Stimulated activated CD4-positive, alpha-beta T cell treated with anti-CD3 and anti-CD28 coated beads, Interleukin-12 subunit alpha, Interleukin-12 subunit beta, amount 100 ng/mL, for 24 hours (primary cell): ENCODE data around the gene CIITA.
"Not testable (repeated sequence)": the region's sequence is repeated elsewhere in the genome, so short reads cannot be mapped to it uniquely, and the experiment has no call there.

ENCODE experiments used
- DNase-seq, 2 experiments: peaks; one replicate each; pipeline ENCODE4 v3.0.0-alpha.2; 2020; ENCODE audit warnings: low read depth in 2 of 2

CIITA gene

GRCh38 chr16:10876799-10877341 lies at the start of gene CIITA:
CIITA (plus strand) TSS chr16:10877202; CDS start chr16:10877331, 129 bp downstream.
- peak in 1 of 2 experiments; percentile 37 for DNase-seq

DNA sequence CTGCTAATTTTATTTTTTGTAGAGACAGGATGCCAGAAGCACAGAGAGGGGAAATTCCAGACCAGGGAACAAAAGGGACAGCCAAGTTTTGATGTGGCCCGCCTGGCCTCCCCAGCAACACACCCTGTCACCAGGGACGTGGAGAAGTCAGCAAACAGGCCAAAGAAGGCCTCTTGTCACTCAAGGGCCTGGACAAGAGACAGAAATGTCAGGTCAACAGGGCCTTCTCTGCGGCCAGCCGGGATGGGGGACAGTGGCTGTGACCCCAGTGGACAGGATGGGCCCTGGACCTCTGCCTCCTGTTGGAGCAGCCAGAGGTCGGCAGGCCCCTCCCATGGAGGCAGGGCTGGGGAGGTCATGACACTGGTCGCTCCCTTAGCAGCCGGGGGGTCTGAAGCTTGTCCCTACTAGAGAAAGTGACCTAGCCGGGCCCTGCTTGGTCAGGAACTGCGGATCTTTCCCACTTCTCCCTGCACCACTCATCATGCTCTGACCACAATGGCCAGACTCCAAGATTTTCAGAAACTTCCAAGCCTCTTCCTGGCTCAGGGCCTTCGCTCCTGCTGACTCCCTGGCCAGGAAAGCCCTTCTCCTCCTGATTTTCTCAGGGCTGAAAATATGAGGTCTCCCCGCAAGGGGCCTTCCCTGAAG lies 49.2 kb upstream of the CIITA start:
- DNase-seq: no peak

DNA sequence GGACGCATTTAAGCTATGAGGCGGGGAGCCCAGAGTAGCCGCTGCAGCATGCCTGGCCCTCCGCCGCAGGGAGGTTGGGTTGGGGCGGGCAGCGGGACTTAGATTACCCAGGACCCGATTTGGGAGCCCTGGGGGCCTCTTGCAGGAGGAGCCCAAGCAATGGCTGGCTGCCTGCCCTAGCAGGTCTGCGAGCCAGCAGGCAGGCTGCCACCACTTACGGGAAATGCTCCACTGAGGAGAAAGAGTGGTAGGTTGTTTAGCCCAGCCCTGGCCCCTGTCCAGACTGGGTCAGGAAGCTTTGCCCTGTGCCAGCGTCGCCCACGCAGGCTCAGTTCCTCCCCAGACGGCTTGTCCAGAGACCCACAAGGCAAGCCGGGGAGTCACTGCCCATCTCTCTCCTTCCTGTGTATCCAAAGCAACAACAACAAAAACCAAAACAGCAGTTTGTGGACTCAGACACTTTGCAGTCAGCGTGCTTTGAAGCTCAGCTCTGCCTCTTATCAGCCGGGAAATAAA lies 48.1 kb upstream of the CIITA start:
- no peak for DNase-seq

GRCh38 chr16:10829390-10830098 lies 47.5 kb upstream of the CIITA start:
- DNase-seq: not testable (repeated sequence)

GRCh38 chr16:10830240-10830639 lies 46.8 kb upstream of the CIITA start:
- DNase-seq: not testable (repeated sequence)

DNA sequence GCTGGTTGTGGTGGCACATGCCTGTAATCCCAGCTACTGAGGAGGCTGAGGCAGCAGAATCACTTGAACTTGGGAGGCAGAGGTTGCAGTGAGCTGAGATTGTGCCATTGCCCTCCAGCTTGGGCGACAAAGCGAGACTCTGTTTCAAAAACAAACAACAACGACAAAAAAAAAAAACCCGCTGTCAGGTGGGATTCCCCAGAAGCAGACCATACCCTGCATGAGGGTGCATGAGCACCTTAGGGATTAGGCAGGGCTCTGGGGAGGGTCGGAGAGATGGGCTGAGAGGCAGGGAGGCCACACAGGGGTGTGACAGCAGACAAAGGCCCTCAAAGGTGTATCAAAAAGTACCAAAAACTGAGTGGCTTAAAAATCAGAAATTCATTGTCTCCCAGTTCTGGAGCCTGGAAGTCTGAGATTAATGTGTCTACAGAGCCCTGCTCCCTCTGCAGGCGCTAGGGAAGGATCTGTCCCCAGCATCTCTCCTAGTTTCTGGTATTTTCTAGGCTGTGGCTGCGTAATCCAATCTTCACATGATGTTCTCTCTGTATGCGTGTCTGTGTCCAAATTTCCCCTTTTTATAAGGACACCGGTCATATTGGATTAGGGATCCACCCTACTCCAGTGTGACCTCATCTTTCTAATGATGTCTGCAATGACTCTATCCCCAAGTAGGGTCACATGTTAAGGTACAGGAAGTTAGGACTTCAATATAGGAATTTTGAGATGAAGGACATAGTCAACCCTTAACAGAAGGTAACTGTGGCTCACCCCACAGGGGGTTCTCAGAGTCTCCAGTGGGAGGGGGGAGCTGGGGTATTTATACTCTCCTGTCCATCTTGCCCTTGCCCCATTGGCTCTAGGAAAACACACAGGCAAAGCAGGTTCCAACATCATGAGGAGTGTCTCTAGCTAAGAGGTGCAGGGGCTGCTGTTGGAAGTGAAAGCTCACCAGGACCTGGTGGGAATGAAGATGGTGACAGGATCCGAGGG lies 44.8 kb upstream of the CIITA start:
- DNase-seq: no peak

GRCh38 chr16:10833271-10833670 lies 43.7 kb upstream of the CIITA start:
- DNase-seq: no peak

GRCh38 chr16:10834130-10834529 lies 42.9 kb upstream of the CIITA start:
- DNase-seq: no peak

DNA sequence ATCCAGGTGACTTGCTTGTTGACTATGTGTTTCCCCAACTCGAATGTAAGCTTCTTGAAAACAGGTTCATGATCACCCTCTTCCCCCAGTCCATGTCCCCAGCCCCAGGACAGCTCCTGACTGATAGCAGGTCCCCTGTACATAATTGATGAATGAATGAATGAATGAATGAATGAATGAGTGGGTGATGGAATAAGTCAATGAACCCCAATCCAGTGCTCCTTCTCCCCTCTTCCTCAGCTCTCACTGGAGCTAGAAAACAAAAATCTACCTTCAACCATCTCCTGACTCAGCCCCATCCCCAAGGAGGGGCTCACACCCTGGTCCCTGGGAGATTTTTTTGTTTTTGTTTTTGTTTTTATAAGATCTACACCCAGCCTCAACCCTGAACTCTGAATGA lies 42.2 kb upstream of the CIITA start:
- no peak for DNase-seq

- DNase-seq: peak in 1 of 2 experiments; percentile 11
These were observed 41.6 kb upstream of the CIITA start for GRCh38 chr16:10835281-10835931.

DNA sequence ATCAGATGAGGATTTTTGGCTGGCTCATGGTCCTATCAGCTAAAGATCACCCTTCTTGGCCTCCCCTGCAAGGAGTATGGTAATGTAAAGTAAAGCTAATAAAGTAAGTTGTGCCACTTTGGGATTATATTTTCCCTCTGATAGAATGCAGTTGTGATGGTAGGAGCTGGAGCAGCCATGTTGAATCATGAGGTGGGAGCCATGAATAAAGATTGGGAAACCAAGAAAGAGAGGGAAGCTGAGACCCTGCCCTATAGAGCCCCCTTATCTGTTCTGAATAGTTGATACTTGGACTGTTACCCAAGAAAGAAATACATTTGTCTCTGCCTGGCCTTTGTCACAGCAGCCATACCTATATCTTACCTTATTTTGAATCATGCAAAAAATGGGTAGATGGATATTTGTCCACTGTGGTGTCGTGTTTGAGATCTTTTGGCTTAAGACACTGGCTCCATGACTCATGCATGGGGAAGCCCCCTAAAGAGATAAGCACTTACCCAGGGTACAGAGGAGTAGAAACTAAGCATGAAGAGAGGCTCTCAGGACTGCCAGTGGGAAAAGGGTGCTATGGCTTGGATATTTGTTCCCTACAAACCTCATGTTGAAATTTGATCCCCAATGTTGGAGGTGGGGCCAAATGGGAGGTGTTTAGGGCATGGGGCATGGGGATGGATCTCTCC lies 40.7 kb upstream of the CIITA start:
- no peak for DNase-seq

DNA sequence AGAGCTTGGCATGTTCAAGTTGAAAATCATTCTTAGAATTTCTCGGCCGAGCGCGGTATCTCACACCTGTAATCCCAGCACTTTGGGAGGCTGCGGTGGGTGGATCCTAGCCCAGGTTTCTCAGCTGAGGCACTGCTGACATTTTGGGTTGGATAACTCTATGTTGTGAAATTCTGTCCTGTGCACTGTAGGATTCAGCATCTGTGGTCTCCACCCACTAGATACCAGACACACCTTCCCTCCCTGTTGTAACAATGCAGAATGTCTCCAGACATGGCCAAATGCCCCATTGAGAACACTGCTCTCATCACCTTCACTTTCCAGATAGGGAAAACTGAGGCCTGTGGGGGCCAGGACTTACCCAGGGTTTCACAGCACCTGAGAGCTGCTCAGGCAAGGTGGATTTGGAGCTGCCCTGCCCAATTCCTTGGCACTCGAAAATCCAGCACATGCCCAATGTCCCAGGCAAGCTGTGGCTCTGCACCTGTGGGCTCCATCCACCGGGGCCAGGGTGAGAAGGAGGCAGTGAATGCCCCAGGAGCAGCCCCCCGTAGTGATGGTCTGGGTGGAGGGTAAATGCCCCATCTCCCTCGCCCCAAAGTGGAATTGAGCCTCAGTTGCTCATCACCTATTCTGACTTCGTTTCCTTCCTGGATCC lies 38.3 kb upstream of the CIITA start:
- DNase-seq: no peak

GRCh38 chr16:10839279-10839666 lies 37.7 kb upstream of the CIITA start:
- no peak for DNase-seq

DNA sequence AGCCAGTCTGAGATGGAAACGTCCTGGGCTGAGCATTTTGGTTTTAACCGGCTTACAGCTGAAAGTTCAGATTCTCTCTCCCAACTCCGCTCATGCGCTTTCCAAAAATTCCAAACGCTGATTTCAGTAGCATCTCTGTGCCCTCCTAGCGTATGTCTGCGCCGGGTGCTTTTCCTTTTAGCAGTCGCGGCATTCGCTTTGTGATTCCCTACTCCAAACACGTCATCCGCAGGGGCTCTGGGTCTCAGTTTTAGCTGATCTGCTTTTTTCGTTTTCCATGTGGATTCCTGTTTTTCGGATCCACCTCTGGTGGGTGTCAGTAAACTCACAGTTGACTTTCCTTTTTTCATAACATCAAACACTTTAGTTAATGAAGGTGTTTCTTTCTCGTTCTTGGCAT lies 36.3 kb upstream of the CIITA start:
- no peak for DNase-seq

GRCh38 chr16:10846213-10846998 lies 30.6 kb upstream of the CIITA start:
- DNase-seq: no peak

DNA sequence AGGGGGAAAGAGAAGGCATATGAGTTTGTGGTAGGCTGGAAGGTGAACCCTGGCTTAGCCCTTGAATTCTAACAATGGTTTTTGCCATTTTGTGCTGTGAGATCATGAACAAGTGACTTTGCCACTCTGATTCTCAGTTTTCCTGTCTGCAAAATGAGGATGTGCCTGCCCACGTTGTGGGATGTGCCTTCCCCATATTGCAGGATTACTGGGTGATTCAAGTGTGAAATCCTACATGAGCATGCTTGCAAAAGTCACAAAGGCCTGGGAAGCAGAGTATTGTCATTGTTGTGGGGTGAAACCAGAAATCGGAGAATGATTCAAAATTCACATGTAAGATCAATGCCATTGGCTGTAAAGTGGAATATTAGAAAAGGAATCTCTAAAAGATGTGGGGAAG lies 29.8 kb upstream of the CIITA start:
- DNase-seq: no peak

- DNase-seq: no peak
These were observed 27.1 kb upstream of the CIITA start for GRCh38 chr16:10849736-10850477.

DNA sequence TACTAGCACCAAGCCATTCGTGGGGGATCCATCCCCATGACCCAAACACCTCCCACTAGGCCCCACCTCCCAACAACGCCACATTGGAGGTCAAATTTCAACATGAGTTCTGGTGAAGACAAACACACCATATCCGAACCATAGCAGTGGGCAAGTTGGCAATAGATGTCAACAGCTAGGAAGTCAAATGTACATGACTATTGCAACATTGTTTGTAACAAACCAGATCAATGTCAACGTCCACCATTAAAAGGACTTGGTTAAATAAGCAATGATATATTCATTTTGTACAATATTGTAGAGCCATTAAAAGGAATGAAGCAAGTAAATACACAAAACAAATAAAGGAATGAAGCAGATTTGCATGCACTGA lies 26.5 kb upstream of the CIITA start:
- DNase-seq: no peak

DNA sequence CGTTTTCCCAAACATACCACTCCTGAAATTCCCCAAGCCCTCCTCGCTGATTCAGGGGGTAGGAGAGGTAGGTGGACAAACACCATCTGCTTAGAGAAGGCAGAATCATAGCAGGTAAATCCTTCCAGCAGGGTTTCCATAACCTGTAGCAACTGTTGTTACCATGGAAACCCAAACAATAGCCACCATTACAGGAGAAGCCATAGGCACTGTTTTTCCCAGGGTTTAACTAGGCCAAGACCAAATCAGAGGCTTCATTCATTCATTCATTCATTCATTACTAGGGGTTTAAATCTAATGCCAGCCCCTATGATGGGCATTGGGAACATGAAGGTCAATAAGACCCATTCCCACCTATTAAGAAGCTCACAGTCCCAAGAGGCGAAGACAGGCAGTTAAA lies 25.5 kb upstream of the CIITA start:
- DNase-seq: no peak
